CD4-positive, alpha-beta memory T cell (primary cell): ENCODE data around the gene LRWD1. TPM values are rescaled to one million over a fixed set of nuclear protein-coding genes. Genes with fewer than 3 reads are reported as not detected.

Experiments
- CTCF ChIA-PET: fragments of 350-600 bp; sonication (Branson Sonifier 250); formaldehyde crosslinking; loops from one replicate; lab custom pipeline; 2021; ENCODE audit warnings: inconsistent platforms; ENCODE audit not compliant: partially characterized antibody; lab: Charles Lee
- POLR2A ChIA-PET: fragments of 350-600 bp; sonication (Branson Sonifier 250); formaldehyde crosslinking; loops from one replicate; lab custom pipeline; 2021; ENCODE audit not compliant: partially characterized antibody; lab: Charles Lee
- DNase-seq, 5 donors: peaks; one replicate each; pipeline versions ENCODE4 v3.0.0 to v3.0.0-alpha.2; 2020 to 2022; ENCODE audit warnings: mixed read lengths in 1 of 5
- H3K27ac ChIP-seq: one replicate; pipeline ENCODE4 v1.7.0; 2013; ENCODE audit warnings: low read depth, low read length
- H3K27me3 ChIP-seq: 2 replicates; pipeline ENCODE4 v1.7.0; 2013; ENCODE audit warnings: mild to moderate bottlenecking, low read length, moderate library complexity; ENCODE audit not compliant: insufficient read depth
- H3K36me3 ChIP-seq: 2 replicates; pipeline ENCODE4 v1.7.0; 2013; ENCODE audit warnings: mild to moderate bottlenecking, low read length, moderate library complexity; ENCODE audit not compliant: insufficient read depth
- H3K4me1 ChIP-seq: 2 replicates; pipeline ENCODE4 v1.7.0; 2013; ENCODE audit warnings: mild to moderate bottlenecking, low read length, moderate library complexity; ENCODE audit not compliant: insufficient read depth
- H3K4me3 ChIP-seq, 2 donors: one replicate each; pipeline ENCODE4 v1.7.0; 2013; ENCODE audit warnings: low read length in 2 of 2, mild to moderate bottlenecking in 1 of 2
- H3K9me3 ChIP-seq, 2 donors: one replicate each; pipeline ENCODE4 v1.7.0; 2013; ENCODE audit warnings: low read length in 2 of 2, control low read depth in 1 of 2; ENCODE audit not compliant: control insufficient read depth in 1 of 2
- H3K27ac Mint-ChIP-seq, 7 donors: one replicate each; pipeline ENCODE4 v1.8.0; 2020 to 2021; ENCODE audit warnings: mixed read lengths in 7 of 7, mild to moderate bottlenecking in 6 of 7, inconsistent platforms in 3 of 7, moderate library complexity in 3 of 7
- H3K27me3 Mint-ChIP-seq, 2 donors: one replicate each; pipeline ENCODE4 v1.8.0; 2020 to 2021; ENCODE audit warnings: mixed read lengths in 2 of 2
- H3K36me3 Mint-ChIP-seq, 2 donors: one replicate each; pipeline ENCODE4 v1.8.0; 2020 to 2021; ENCODE audit warnings: mixed read lengths in 2 of 2, inconsistent platforms in 1 of 2, mild to moderate bottlenecking in 1 of 2
- H3K4me1 Mint-ChIP-seq, 4 donors: one replicate each; pipeline ENCODE4 v1.8.0; 2020 to 2021; ENCODE audit warnings: mixed read lengths in 4 of 4, mild to moderate bottlenecking in 1 of 4
- H3K4me3 Mint-ChIP-seq, 8 donors: one replicate each; pipeline ENCODE4 v1.8.0; 2020 to 2021; ENCODE audit warnings: mixed read lengths in 8 of 8, mild to moderate bottlenecking in 7 of 8, moderate library complexity in 6 of 8, inconsistent platforms in 3 of 8
- H3K9me3 Mint-ChIP-seq, 8 donors: one replicate each; pipeline ENCODE4 v1.8.0; 2020 to 2021; ENCODE audit warnings: mixed read lengths in 8 of 8, mild to moderate bottlenecking in 5 of 8, inconsistent platforms in 3 of 8, moderate library complexity in 1 of 8
- intact Hi-C: fragments of 100-400 bp; cut with micrococcal nuclease; formaldehyde crosslinking; loops from one replicate; pipeline ENCODE4 v1.15.1; 2023
- polyA plus RNA-seq, 2 donors: library from polyadenylated mRNA; unstranded; fragments of 300-500 nt; fragmentation: Illumina TruSeq; gene quantifications; one replicate each; pipeline ENCODE4 v1.2.3, GENCODE V29; 2021
- total RNA-seq, 2 experiments: library from RNA; stranded (reverse); gene quantifications; one replicate each; pipeline ENCODE4 v1.2.3, GENCODE V29; 2021

The LRWD1 gene
- total and polyA plus RNA-seq, 4 experiments from 2014 or later = 12.9 to 28.5 (median 20.6) TPM

DNA sequence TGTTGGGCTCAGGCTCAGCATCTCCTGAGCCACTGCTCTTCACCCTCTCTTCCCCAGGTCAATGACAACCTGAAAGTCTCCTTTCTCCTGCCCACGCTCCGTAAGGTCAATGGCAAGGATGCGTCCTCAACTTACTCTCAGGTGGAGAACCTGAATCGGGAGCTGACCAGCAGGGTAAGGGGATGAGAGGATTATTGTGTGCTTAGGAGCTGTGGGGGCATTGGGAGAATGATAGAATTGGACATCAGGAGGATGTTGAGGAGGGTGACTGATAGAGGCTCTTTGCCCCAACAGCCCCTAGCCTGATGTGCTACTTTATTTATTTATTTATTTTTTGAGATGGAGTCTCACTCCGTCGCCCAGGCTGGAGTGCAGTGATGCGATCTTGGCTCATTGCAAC lies 1.3 kb downstream of the LRWD1 start:
- Histone ChIP-seq H3K27me3 (no peaks in the 10 kb centered on the region), H3K36me3 (peaks cover 10% of the 10 kb centered on the region), H3K9me3 (no peaks in the 10 kb centered on the region), H3K27ac (no peak overlapping the region), H3K4me3 (no peak overlapping the region), H3K4me1 (peaks cover 30% of the 10 kb centered on the region)
- Mint-ChIP-seq H3K4me3 (peak overlapping the region; percentile 83 to 94 (median 91)), H3K27me3 (no peaks in the 10 kb centered on the region), H3K9me3 (no peaks in the 10 kb centered on the region), H3K4me1 (peaks cover 8 to 48% (median 27%) of the 10 kb centered on the region in 4 donors), H3K36me3 (peaks cover 4 to 13% of the 10 kb centered on the region in 2 donors), H3K27ac (peak overlapping the region in 5 of 7 donors; percentile 8 to 80 (median 60))
- CTCF ChIA-PET = interaction anchor here (0.9 to 5.6 kb wide), 11 partner anchors 16 to 80 kb away, joined by 3 to 36 read pairs (median 6); partner anchors contain the start of gene PRKRIP1
- POLR2A ChIA-PET = interaction anchor here (0.8 to 4.0 kb wide), 9 partner anchors 18 to 70 kb away, joined by 3 to 27 read pairs (median 9); partner anchors contain the start of genes ORAI2 and PRKRIP1
- intact Hi-C loops = no loop called here
- DNase-seq = no peak

GRCh38 chr7:102467581-102468477 lies 3.0 kb downstream of the LRWD1 start:
- Mint-ChIP-seq H3K4me3 (peak overlapping the region in 1 of 8 donors; percentile 21), H3K27ac (peak overlapping the region in 1 of 7 donors; percentile 79), H3K36me3 (peaks cover 4 to 20% of the 10 kb centered on the region in 2 donors), H3K4me1 (peaks cover 6 to 35% (median 23%) of the 10 kb centered on the region in 4 donors), H3K9me3 (no peaks in the 10 kb centered on the region), H3K27me3 (no peaks in the 10 kb centered on the region)
- Histone ChIP-seq H3K9me3 (no peaks in the 10 kb centered on the region), H3K27ac (no peak overlapping the region), H3K4me3 (no peak overlapping the region), H3K36me3 (peaks cover 11% of the 10 kb centered on the region), H3K27me3 (no peaks in the 10 kb centered on the region), H3K4me1 (peaks cover 27% of the 10 kb centered on the region)
- DNase-seq = no peak
- ChIA-PET POLR2A (interaction anchor here (0.8 to 2.5 kb wide), 4 partner anchors 52 to 72 kb away, joined by 3 to 13 read pairs (median 4); partner anchors contain the start of gene PRKRIP1), CTCF (interaction anchor here (1.1 to 5.6 kb wide), 7 partner anchors 12 to 64 kb away, joined by 3 to 36 read pairs (median 9); no protein-coding TSS in a partner anchor)
- intact Hi-C loops = no loop called here

DNA sequence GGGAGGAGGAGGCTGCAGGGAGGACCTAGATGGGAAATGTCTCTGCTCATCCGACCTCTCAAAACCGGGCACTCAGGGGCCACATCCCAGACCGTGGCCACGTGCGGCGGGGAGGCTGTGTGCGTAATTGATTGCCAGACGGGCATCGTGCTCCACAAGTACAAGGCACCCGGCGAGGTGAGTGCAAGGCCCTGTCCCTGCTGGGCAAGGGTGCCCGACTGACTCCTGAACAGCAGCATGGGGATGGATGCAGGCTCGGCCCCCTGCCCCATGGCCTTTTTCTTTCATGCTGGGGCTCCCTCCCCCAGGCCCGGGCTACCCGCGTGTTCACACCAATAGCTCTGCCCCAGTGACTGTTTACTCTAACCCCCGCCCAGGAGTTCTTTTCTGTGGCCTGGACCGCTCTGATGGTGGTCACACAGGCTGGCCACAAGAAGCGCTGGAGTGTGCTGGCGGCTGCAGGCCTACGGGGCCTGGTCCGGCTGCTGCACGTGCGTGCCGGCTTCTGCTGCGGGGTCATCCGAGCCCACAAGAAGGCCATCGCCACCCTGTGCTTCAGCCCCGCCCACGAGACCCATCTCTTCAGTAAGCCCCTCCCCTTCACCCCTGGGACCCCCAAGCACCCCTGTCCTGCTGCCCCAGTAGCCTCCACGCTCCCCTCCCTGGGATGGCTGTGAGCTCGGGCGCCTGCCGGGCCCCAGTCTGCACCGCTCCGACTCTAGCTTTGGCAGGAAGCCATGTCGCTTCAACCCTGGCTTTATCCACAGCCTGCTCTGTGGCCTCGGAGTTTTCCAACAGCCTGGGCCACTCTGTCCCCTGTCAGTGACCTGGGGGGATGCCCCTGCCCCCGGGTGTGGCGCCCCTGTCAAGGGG lies 3.9 kb downstream of the LRWD1 start:
- no peaks in the 10 kb centered on the region for H3K27me3 ChIP-seq
- H3K27me3 Mint-ChIP-seq = no peaks in the 10 kb centered on the region
- peaks cover 6 to 32% (median 20%) of the 10 kb centered on the region in 4 donors for H3K4me1 Mint-ChIP-seq
- peaks cover 19% of the 10 kb centered on the region for H3K4me1 ChIP-seq
- peaks cover 19% of the 10 kb centered on the region for H3K36me3 ChIP-seq
- CTCF ChIA-PET = interaction anchor here (1.6 to 5.6 kb wide), 3 partner anchors 19 to 65 kb away, joined by 7 to 36 read pairs (median 26); no protein-coding TSS in a partner anchor
- H3K27ac Mint-ChIP-seq = peak overlapping the region in 1 of 7 donors; percentile 58
- no peak for DNase-seq
- no peaks in the 10 kb centered on the region for H3K9me3 Mint-ChIP-seq
- no peak overlapping the region for H3K27ac ChIP-seq
- H3K4me3 Mint-ChIP-seq = no peak overlapping the region
- H3K9me3 ChIP-seq = no peaks in the 10 kb centered on the region
- intact Hi-C loops = no loop called here
- H3K4me3 ChIP-seq = no peak overlapping the region
- POLR2A ChIA-PET = interaction anchor here (1.0 kb wide), 1 partner anchor 53 kb away, joined by 3 read pairs; no protein-coding TSS in a partner anchor
- H3K36me3 Mint-ChIP-seq = peaks cover 4 to 25% of the 10 kb centered on the region in 2 donors

GRCh38 chr7:102469351-102469971 lies 4.7 kb downstream of the LRWD1 start:
- peaks cover 4 to 27% of the 10 kb centered on the region in 2 donors for H3K36me3 Mint-ChIP-seq

GRCh38 chr7:102469972-102470825 lies 5.4 kb downstream of the LRWD1 start:
- Mint-ChIP-seq H3K4me1 (peaks cover 6 to 22% (median 14%) of the 10 kb centered on the region in 4 donors), H3K4me3 (no peak overlapping the region), H3K9me3 (no peaks in the 10 kb centered on the region), H3K27me3 (no peaks in the 10 kb centered on the region), H3K36me3 (peaks cover 4 to 27% of the 10 kb centered on the region in 2 donors), H3K27ac (peak overlapping the region in 2 of 7 donors; percentile 12 to 74)
- Histone ChIP-seq H3K36me3 (peaks cover 20% of the 10 kb centered on the region), H3K27ac (no peak overlapping the region), H3K9me3 (no peaks in the 10 kb centered on the region), H3K4me3 (no peak overlapping the region), H3K27me3 (no peaks in the 10 kb centered on the region), H3K4me1 (peaks cover 13% of the 10 kb centered on the region)
- ChIA-PET CTCF (interaction anchor here (0.8 kb wide), 1 partner anchor 67 kb away, joined by 3 read pairs; no protein-coding TSS in a partner anchor), POLR2A (interaction anchor here (0.6 to 1.6 kb wide), 2 partner anchors 38 to 51 kb away, joined by 3 read pairs; no protein-coding TSS in a partner anchor)
- DNase-seq = no peak
- intact Hi-C loops = no loop called here

More at GRCh38 chr7:102469351-102469971, 4.7 kb downstream of the LRWD1 start:
- peaks cover 6 to 25% (median 15%) of the 10 kb centered on the region in 4 donors for H3K4me1 Mint-ChIP-seq
- H3K36me3 ChIP-seq = peaks cover 20% of the 10 kb centered on the region
- CTCF ChIA-PET = no interaction called here
- intact Hi-C loops = no loop called here
- no peak overlapping the region for H3K27ac ChIP-seq
- POLR2A ChIA-PET = interaction anchor here (0.6 to 1.6 kb wide), 2 partner anchors 38 to 50 kb away, joined by 3 read pairs; no protein-coding TSS in a partner anchor
- H3K4me3 ChIP-seq = no peak overlapping the region
- H3K9me3 Mint-ChIP-seq = no peaks in the 10 kb centered on the region
- peaks cover 13% of the 10 kb centered on the region for H3K4me1 ChIP-seq
- H3K27me3 ChIP-seq = no peaks in the 10 kb centered on the region
- H3K9me3 ChIP-seq = no peaks in the 10 kb centered on the region
- no peak overlapping the region for H3K4me3 Mint-ChIP-seq
- no peak overlapping the region for H3K27ac Mint-ChIP-seq
- DNase-seq = no peak
- no peaks in the 10 kb centered on the region for H3K27me3 Mint-ChIP-seq

DNA sequence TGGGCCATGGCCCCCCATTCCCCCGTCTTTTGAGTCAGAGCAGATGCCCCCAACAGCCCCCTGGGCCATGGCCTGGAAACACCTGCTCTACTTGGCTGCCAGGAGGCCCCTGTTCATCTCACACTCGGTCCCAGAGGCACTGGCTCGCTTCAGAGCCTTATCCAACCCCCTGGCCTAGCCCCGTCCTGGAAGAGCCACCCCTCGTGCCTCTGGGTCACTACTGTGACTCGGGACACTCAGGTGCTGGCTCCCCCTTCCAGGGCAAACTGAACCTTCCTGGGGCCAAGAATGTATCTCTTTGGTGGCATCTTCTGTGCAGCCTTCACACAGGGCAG lies 7.0 kb downstream of the LRWD1 start:
- CTCF ChIA-PET = interaction anchor here (1.9 kb wide), 1 partner anchor 58 kb away, joined by 6 read pairs; no protein-coding TSS in a partner anchor
- no peaks in the 10 kb centered on the region for H3K9me3 ChIP-seq
- Mint-ChIP-seq H3K4me3 (no peak overlapping the region), H3K36me3 (peaks cover 3 to 27% of the 10 kb centered on the region in 2 donors), H3K4me1 (peaks cover 1 to 6% (median 4%) of the 10 kb centered on the region in 4 donors), H3K9me3 (no peaks in the 10 kb centered on the region), H3K27ac (peak overlapping the region in 1 of 7 donors; percentile 46), H3K27me3 (no peaks in the 10 kb centered on the region)
- no peaks in the 10 kb centered on the region for H3K27me3 ChIP-seq
- intact Hi-C loops = no loop called here
- no peak overlapping the region for H3K4me3 ChIP-seq
- no peak for DNase-seq
- peaks cover 20% of the 10 kb centered on the region for H3K36me3 ChIP-seq
- no peaks in the 10 kb centered on the region for H3K4me1 ChIP-seq
- POLR2A ChIA-PET = interaction anchor here (1.0 kb wide), 1 partner anchor 45 kb away, joined by 4 read pairs; no protein-coding TSS in a partner anchor
- H3K27ac ChIP-seq = no peak overlapping the region
